ENCODE results near the gene PTPMT1.
"Not testable (repeated sequence)": the region's sequence is repeated elsewhere in the genome, so short reads cannot be mapped to it uniquely, and the experiment has no call there.

The PTPMT1 gene

DNA sequence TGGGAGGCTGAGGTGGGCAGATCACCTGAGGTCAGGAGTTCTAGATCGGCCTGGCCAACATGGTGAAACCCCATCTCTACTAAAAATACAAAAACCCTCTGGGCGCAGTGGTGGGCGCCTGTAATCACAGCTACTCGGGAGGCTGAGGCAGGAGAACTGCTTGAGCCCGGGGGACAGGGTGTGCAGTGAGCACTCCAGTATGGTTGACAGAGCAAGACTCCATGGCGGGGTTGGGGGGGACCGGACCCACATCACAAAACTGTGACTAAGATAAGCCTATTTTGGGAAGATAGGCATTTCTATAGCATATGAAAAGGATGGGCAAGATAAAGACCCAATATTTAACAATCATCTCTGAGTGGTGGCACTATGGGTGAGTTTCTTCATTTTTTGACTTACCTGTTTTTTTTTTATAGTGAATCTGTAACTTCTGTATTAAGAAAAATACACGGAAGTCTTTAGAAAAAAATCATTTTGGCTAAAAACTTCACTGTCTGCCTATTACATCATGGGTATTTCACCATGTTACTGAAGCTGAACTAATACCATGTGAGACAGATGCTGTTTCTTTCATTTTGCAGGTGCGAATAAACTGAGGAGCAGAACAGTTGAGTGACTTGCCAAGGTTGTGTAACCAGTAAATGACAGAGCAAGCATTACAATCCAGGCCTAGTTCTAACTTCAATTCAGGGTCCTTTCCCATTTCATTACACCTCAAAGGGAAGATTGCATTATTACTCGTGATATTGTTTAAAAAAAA is 14.9 kb upstream of the PTPMT1 start:
- DNase-seq, result no peak

GRCh38 chr11:47551086-47551485 is 14.3 kb upstream of the PTPMT1 start:
- no peak for DNase-seq

DNA sequence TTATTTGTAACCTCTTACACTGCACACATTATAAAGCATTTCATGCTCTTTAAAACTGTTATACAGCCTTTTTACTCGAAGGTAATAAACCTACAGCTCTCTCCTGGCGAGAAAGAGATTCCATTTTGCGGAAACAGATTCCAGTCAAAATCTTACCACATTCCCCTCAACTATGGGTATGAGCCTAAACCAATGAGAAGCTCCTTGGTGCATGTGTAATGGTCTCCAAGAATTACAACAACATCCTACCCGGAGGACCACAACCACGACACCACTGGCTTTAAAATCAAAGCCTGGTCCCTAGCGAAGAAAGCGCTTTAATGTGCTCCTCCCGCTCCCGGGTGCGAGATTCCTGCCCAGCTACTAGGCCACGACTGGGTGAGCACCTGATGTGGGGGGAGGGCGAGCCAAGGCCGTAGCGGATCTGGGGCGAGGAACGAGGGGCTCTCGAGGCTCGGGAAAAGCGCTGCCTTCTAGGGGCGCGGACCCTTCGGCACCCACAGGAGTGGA is 13.3 kb upstream of the PTPMT1 start:
- DNase-seq, result peak; percentile 45

GRCh38 chr11:47552566-47553405 is 12.6 kb upstream of the PTPMT1 start, which contains the start of gene CELF1:
CELF1 (minus strand) TSS chr11:47553132; CDS start chr11:47499523, 53,609 bp downstream.
- peak; percentile 88 for DNase-seq

- no peak for DNase-seq
Measured at GRCh38 chr11:47553406-47553743, 12.0 kb upstream of the PTPMT1 start.

GRCh38 chr11:47557004-47557403 is 8.4 kb upstream of the PTPMT1 start:
- not testable (repeated sequence) for DNase-seq

DNA sequence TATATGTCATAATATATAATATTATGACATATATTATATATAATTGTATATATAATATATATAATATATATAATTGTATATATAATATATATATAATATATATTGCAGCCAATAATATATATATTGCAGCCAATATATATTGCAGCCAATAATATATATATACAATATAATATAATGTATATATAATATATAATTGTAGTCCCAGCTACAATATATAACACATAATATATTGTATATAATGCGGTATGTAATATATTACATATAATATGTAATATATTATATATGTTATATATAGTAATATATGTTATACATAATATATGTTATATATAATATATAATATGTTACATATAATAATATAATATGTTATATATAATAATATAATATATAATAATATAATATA is 6.7 kb upstream of the PTPMT1 start:
- DNase-seq, result no peak

GRCh38 chr11:47560426-47560825 is 5.0 kb upstream of the PTPMT1 start:
- DNase-seq, result peak; percentile 51

DNA sequence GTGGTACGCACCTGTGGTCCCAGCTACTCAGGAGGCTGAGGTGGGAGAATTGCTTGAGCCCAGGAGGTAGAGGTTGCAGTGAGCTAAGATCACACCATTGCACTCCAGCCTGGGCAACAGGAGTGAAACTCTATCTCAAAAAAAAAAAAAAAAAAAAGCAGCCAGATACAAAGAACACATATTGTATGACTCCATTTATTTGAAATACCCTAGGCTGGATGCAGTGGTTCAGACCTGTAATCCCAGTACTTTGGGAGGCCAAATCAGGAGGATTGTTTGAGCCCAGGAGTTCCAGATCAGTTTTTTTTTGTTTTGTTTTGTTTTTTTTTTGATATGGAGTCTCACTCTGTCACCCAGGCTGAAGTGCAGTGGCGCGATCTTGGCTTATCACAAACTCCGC is 3.0 kb upstream of the PTPMT1 start:
- DNase-seq, result not testable (repeated sequence)

DNA sequence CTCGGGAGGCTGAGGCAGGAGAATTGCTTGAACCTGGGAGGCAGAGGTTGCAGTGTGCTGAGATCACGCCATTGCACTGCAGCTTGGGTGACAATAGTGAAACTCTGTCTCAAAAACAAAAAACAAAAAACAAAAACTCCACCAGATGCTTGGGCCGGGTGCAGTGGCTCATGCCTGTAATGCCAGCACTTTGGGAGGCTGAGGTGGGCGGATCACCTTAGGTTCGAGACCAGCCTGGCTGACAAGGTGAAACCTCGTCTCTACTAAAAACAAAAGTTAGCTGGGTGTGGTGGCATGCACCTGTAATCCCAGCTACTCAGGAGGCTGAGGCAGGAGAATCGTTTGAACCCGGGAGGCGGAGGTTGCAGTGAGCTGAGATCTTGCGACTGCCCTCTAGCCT is 1.0 kb upstream of the PTPMT1 start:
- not testable (repeated sequence) for DNase-seq

GRCh38 chr11:47564933-47565339 is 463 bp upstream of the PTPMT1 start:
- no peak for DNase-seq

DNA sequence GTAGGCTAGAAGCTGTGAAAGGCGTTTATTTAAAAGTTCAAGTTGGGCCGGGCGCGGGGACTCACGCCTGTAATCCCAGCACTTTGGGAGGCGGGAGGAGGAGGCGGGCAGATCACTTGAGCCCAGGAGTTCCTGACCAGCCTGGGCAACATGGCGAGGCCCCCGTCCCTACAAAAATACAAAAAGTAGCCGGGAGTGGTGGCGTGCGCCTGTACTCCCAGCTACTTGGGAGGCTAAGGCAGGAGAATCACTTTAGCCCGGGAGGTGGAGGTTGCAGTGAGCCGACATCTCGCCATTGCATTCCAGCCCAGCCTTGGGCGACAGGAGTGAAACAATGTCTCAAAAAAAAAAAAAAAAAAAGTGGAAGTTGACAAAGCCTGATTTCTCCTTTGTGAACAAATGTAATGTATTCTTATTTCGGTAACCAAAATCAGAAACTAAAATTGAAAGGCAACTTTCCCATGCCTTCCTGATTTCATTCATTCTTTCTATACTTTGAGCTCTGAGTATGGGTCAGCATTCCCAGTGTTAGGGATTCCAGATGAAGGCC is 825 bp downstream of the PTPMT1 start:
- no peak for DNase-seq

DNA sequence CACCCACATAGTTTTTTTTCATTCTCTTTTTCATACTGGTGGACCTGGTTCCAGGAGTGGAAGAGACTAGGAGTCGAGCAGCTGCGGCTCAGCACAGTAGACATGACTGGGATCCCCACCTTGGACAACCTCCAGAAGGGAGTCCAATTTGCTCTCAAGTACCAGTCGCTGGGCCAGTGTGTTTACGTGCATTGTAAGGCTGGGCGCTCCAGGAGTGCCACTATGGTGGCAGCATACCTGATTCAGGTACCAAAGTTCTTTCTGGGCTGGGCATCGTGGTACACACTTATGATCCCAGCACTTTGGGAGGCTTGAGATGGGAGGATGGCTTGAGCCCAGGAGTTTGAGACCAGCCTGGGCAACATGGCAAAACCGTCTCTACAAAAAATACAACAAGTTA is 4.2 kb downstream of the PTPMT1 start:
- no peak for DNase-seq

GRCh38 chr11:47570651-47571356 is 5.4 kb downstream of the PTPMT1 start:
- DNase-seq, result no peak

- DNase-seq, result no peak
Measured at GRCh38 chr11:47571357-47571729, 5.9 kb downstream of the PTPMT1 start.

GRCh38 chr11:47571895-47572294 is 6.5 kb downstream of the PTPMT1 start:
- DNase-seq, result no peak

- DNase-seq, result no peak
Measured at GRCh38 chr11:47572715-47573255, 7.4 kb downstream of the PTPMT1 start.

DNA sequence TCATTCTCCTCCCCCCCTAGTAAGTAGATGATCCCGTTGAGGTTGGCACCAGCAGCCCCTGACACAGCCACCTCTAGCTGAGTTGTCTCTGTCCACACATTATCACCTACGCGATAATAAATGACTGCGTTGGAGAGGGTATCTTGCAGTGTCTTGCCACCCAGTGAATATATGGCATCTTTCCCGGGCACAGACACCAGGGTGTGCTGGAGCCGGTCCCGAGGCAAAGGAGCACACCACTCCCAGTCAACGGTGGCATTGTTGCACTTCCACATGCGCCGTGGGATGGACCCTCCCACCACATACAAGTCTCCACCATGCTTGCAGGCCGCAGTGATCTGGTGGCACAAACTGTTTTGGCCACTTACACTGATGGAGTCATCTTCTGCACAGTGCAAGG is 7.9 kb downstream of the PTPMT1 start:
- no peak for DNase-seq

GRCh38 chr11:47577460-47578041 is 12.2 kb downstream of the PTPMT1 start:
- DNase-seq, result no peak

DNA sequence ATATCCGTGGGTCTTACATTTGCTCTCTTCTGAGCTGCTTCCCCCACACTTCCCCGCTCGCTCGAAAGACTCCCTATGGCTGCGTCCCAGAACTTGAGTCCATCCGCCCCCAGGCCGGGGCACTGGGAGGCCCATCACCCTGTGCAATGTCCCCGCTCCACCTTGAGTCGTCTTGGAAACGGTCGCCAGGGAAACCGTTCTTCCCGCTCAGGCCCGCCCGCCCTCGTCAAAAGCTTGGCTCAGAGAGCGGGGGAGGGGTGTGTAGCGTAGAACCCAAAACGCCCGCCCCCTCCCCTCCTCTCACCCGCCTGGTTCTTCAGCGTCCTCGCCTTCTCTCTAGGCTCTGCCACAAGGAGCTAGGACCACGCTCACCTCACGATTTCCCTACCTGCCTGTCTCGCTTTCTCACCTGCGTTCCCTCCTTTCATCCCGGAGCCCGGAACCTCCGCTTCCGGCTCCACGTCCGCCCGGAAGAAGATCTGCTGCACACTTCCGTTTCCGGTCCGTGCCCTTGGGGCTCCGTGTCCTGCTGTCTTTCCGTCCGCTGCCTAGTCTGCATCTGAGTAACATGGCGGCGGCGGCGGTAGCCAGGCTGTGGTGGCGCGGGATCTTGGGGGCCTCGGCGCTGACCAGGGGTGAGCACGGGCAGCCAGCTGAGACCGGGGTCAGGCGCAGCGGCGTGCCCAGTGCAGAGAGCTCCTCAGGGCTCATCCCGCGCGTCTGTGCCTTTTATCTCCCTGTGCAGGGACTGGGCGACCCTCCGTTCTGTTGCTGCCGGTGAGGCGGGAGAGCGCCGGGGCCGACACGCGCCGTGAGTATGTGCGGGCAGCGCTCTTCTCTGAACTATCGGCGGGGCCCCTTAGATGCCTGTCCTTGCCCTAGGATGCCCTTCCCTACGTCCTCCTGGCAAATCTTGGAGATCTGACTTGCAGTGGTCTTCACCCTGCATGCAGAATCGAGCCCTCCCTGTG is 13.4 kb downstream of the PTPMT1 start, which contains the start of the genes KBTBD4 and NDUFS3:
Gene KBTBD4, minus strand, starts transcription at position 447 of the 971 bp plus-strand sequence. Its CDS starts 19 bp downstream, at position 428.
Gene NDUFS3, plus strand, starts transcription at position 551 of the 971 bp plus-strand sequence. Its CDS starts 18 bp downstream, at position 569.
- DNase-seq, result peak; percentile 84

DNA sequence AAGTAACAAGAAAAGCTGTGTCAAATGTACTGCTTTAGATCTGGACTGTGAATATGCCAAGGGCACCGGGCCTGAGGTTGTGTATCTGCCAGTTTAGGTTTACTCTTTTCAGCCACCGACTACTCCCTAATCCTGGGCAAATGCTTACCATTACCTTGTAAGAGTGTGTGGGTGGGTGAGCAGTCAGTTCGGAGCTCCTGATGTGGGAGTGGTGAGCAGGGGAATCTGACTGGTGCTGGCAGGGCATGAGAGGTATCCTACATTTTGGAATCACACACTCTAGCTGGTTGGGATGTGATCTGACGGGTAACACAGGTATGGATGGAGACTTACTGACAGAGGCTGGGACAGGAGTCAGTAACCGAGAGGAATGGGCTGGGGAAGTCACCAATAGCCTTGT is 18.4 kb downstream of the PTPMT1 start:
- no peak for DNase-seq
